HG03097 (cell line): Measurements from ENCODE around the gene RAET1E.
"Not testable (repeated sequence)": the region's sequence is repeated elsewhere in the genome, so short reads cannot be mapped to it uniquely, and the experiment has no call there.

Experiments used
- ATAC-seq: cut with Tn5 transposase; IDR thresholded peaks from one replicate; pipeline ENCODE4 v1.9.1; 2021; ENCODE audit not compliant: unreplicated experiment, low FRiP score

The RAET1E gene

DNA sequence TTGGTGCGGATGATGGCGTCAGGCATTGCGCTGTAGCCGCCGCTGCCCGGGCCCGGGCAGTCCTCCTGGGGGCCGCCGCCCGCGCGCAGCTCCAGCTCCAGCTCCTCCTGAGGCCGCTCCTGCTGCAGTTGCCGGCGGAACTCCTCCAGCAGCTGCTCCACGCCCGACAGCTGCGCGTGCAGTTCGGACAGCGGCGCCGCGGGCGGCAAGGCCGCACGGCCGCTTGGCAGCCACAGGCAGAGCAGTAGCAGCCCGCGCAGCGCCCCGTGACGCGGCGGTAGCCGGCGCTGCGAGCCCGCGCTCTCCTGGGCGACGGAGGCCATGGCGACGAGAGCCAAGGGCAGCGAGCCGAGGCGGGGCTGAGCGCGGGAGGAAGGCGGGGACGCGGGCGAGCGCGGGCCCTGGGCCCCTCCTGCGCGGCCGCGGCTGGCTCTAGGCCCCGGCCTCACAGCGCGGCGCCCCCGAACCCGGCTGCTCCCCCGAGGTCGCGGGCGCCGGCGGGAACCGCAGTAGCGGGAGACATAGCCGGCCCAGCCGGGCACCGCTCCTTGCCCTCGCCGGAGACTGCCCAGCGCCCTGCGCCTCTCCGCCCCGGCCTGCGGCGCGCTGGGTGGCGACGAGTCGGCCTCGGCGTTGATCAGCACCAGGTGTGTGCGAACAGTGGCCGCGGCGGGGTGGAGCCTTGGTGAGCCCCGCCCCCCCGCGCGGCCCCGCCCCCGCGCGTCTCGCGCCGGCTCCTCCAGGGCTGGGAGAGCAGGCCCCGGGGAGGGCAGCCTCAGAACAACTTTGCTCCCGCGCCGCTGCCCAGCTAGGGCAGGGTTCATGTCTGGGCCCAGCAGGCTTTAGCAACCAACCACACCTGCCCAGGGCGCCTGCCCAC lies 34.0 kb downstream of the RAET1E start, which contains the start of gene LRP11:
TSS of gene LRP11 (minus strand) at position 662 of the 880 bp plus-strand sequence. CDS start at position 323, 339 bp downstream.
- no peak for ATAC-seq

DNA sequence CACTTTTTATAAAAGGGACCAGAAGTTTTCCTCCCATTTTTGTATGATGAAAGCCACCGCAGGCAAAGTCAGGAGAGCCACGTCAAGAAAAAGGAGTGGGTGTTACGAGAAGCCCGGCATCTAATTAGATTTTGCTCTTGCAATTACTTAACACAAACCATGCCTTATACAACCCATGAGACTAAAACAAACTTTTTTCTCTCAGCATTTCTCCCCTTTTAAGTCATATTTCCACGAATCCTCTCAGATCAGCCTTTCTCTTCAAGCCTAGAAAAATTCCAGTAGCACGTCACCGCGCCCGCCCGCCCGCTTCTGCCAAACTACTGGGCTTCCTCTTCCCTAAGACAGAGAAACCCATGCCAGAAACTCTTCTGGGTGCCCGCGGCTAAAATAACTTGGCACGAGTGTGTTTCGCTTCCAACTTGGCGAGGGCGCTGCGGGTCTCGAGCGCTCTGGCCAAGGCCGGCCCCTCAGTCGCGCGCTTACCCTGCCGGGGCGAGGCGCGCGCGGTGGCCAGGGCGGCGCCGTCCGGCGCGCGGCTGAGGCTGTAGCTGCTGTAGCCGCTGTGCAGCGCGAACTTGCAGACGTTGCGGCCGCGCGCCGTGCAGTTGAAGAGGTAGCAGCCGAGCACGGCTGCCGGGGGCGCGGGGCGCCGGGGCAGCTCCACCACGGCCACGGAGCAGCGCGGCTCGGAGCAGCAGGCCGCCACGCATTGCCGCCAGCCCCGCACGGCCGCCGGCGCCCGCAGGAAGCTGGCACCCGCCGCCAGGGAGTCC lies 34.8 kb downstream of the RAET1E start:
- no peak for ATAC-seq

GRCh38 chr6:149862424-149862738 lies 35.5 kb downstream of the RAET1E start:
- ATAC-seq, result not testable (repeated sequence)

GRCh38 chr6:149861603-149862423 lies 36.1 kb downstream of the RAET1E start:
- ATAC-seq, result no peak

DNA sequence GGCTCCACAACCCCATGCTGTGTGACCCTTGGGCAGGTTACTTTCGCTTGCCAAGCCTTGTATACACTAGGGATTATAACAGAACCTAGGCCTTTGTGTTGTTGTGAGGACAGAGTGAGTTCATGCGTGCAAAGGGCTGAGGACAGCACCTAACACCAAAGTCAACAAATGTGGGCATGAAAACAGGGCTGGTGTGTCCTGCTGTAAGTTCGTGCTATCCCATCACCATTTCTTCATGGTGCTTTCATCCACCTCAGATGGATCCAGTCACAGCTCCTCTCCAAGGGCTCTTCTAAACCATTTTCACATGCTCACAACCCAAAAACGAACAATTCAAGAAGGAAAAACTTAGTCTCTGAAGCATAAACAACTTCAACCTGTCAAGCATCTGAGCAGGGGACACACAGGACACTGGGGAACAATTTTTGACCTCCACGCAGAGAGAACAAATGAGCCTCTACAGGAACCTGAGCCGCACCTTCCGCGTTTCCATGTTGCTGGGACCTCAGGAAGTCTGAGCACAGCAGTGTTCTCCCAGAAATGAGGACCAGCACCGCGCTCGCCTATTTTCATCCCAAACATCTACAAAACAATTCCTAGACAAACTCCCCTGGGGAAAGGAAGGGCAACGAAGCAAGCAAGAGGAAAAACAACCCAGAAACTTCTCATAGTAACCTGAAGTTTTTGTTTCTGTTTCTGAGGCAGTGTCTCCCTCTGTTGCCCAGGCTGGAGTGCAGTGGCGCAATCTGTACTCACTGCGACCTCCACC lies 36.9 kb downstream of the RAET1E start:
- no peak for ATAC-seq

DNA sequence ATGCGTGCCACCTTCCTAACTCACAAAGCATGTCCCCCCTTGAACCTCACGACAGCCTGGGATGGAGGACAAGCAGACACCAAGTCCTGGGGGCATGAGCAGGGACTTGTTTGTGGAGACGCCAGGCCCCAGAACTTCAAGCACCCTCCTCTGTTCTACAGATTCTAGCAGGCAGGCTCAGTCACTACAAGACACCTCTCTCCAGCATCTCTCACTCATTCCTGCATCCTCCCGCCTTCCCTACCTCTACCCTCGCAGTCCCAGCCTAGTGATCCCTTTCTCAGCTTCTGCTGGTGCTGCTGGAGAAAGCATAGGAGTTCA lies 37.4 kb downstream of the RAET1E start:
- no peak for ATAC-seq

- no peak for ATAC-seq
Observed at GRCh38 chr6:149859938-149860337, 38.0 kb downstream of the RAET1E start.

DNA sequence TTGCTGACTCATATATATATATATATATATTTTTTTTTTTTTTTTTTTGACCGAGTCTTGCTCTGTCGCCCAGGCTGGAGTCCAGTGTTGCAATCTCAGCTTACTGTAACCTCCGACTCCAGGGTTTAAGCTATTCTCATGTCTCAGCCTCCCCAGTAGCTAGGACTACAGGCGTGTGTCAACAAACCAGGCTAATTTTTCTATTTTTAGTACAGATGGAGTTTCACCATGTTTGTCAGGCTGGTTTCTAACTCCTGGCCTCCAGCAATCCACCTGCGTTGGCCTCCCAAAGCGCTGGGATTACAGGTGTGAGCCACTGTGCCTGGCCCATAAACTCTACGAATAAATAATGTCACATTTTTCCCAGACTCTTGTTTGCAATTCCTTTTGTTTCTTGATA lies 38.5 kb downstream of the RAET1E start:
- ATAC-seq, result no peak

DNA sequence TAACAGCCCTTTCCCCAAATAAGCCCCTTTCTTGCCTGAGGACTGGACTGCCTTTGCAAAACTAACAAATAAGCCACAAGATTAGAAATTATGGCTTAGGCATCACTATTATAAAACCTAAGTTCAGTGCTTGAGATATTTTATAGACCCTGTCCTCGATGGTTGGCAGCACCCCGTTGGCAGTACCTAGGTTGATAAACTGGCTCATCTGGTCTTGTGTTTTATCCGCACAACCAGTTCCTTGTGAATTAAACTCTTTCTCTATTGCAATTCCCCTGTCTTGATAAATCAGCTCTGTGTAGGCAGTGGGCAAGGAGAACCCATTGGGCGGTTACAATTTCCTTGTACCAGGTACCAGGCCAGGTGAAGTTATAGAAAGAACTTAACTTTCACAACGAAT lies 40.4 kb downstream of the RAET1E start:
- ATAC-seq, result no peak

- ATAC-seq, result no peak
Observed at GRCh38 chr6:149856256-149856994, 41.5 kb downstream of the RAET1E start.

- ATAC-seq, result no peak
Observed at GRCh38 chr6:149855741-149856140, 42.2 kb downstream of the RAET1E start.

DNA sequence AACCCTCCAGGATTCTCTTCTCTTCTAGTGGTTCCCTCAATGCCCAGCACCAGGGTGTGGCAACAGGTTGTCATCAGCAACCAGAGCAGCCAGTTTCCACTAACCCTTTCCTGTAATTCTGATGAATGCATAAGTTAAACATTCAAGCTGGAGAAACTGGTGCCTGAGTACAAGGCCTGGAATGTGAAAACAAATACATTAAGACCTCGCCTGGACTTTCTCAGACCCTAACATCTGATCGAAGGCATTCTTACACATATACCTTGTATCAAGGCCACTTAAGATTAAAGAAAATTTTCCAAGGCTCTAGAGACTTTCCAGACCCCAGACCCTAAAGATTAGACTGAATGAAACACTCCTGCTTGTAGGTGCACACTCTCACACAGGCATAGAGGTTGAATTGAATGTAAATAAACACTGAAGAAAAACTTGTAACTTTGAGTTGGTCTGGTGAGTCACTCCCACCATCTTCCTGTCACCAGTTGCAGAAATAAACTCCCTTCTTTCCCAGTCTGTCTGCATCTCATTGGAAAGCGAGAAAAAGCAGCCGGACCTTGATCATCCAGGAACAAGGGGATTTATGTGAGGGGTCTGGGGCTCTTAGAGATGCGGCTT lies 42.8 kb downstream of the RAET1E start:
- no peak for ATAC-seq

GRCh38 chr6:149854532-149854931 lies 43.4 kb downstream of the RAET1E start:
- no peak for ATAC-seq

DNA sequence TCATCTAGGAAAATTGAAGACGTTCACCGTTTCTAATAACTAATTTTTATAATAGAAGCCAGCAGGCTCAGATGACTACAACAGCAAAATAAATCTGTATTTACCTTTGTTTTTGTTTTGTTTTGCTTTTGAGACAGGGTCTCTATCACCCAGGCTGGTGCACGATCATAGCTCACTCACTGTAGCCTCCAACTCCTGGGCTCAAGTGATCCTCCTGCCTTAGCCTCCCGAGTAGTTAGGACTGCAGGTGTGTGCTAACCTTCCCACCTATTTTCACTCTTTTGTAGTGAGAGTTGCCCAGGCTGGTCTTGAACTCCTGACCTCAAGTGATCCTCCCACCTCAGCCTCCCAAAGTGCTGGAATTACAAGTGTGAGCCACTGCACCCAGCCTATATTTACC lies 43.9 kb downstream of the RAET1E start:
- ATAC-seq, result not testable (repeated sequence)

- no peak for ATAC-seq
Observed at GRCh38 chr6:149852881-149853280, 45.0 kb downstream of the RAET1E start.

DNA sequence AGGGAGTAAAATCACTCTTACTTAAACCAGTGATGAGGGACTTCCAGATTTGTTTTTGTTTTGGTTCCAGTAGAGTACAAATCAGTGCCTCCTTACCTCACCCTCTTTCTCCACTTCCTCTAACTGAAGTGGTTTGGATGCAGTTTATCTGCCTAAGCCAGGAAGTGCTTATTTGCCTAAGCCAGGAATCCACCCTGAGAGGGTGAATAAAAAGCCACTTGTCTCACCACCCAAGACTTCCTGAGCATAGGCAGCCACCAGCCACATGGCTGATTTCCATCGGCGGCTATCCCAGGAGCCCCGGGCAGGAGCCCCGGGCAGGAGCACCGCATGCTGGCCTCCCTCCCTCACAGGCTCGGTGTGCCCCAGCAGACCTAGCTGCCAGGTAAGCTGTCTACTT lies 45.7 kb downstream of the RAET1E start:
- ATAC-seq, result no peak

DNA sequence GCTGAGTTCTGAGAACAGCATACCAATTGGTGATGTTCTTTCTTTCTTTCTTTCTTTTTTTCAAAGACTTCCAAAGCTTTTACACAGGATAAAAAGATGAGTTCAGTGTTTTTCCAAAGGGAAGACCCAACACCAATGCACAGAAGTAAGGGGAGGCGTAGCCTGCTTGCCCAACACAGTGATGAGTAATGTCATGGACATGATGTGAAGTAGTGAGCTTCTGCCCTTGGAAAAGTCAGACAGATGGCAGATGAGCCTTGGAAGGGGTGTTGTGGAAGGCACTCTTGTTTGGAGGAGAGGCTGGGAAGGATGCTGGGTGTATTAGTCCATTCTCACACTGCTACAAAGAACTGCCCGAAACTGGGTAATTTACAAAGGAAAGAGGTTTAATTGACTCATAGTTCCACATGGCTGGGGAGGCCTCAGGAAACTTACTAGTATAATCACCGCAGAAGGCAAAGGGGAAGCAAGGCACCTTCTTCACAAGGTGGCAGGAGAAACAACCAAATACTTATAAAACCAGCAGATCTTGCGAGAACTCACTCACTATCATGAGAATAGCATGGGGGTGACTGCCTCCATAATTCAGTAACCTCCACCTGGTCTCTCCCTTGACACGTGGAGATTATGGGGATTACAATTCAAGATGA lies 46.3 kb downstream of the RAET1E start:
- no peak for ATAC-seq

GRCh38 chr6:149848343-149848742 lies 49.6 kb downstream of the RAET1E start:
- not testable (repeated sequence) for ATAC-seq
